Adrenal gland (tissue), 5 donors: ENCODE measurements around the gene ORM2.

ENCODE experiments used
- CTCF ChIP-seq, 6 experiments: fragments of 450-650 bp in 4 of 6; fragments of 200-600 bp in 2 of 6; sonication (generic) in 1 of 6; IDR thresholded peaks; 1 replicate in 5 of 6; 2 replicates in 1 of 6; pipeline versions ENCODE4 v1.5.1 to v1.8.0; 2016 to 2021; ENCODE audit warnings: antibody characterized with exemption in 6 of 6, mild to moderate bottlenecking in 2 of 6, moderate library complexity in 1 of 6
- POLR2A ChIP-seq, 2 donors: fragments of 450-650 bp; IDR thresholded peaks; one replicate each; pipeline ENCODE4 v1.6.1; 2017; ENCODE audit warnings: antibody characterized with exemption in 2 of 2, mild to moderate bottlenecking in 2 of 2, moderate library complexity in 1 of 2
- donor health status: DM: no; HTN: no; CAD: no.

GRCh38 chr9:114357911-114358328, 28.3 kb downstream of the ORM2 start:
- TF ChIP-seq CTCF (IDR thresholded peaks at IDR 0.05) (no peak), POLR2A (IDR thresholded peaks at IDR 0.05) (no peak)
